Stomach (tissue), 9 donors: ENCODE data around the gene SETD6. TPM values are rescaled to one million over a fixed set of nuclear protein-coding genes. Genes with fewer than 3 reads are reported as not detected.

Experiments
- DNase-seq, 2 donors: peaks; one replicate each; pipeline versions ENCODE4 v3.0.0 to v3.0.0-alpha.2; 2013 to 2019
- H3K27ac ChIP-seq, 5 donors: fragments of 200-600 bp in 4 of 5; sonication (generic) in 4 of 5; one replicate each; pipeline ENCODE4 v1.5.1; 2013 to 2019; ENCODE audit warnings: mild to moderate bottlenecking in 1 of 5, moderate library complexity in 1 of 5
- H3K27me3 ChIP-seq, 3 donors: fragments of 200-600 bp; sonication (generic); one replicate each; pipeline ENCODE4 v1.5.1; 2017 to 2019; ENCODE audit warnings: mixed run types in 1 of 3
- H3K36me3 ChIP-seq, 4 donors: fragments of 200-600 bp; sonication (generic); 1 replicate in 3 of 4; 2 replicates in 1 of 4; pipeline ENCODE4 v1.5.1; 2016 to 2019
- H3K4me1 ChIP-seq, 4 donors: fragments of 200-600 bp; sonication (generic); one replicate each; pipeline ENCODE4 v1.5.1; 2016 to 2019
- H3K4me3 ChIP-seq, 4 donors: fragments of 200-600 bp; sonication (generic) in 3 of 4; one replicate each; pipeline ENCODE4 v1.5.1; 2016 to 2019; ENCODE audit warnings: mild to moderate bottlenecking in 1 of 4
- H3K9me3 ChIP-seq, 4 donors: fragments of 200-600 bp; sonication (generic); one replicate each; pipeline ENCODE4 v1.5.1; 2016 to 2019
- EP300 ChIP-seq: sonication (generic); formaldehyde crosslinking; IDR thresholded peaks from one replicate; pipeline ENCODE4 v1.6.1; 2017; ENCODE audit warnings: antibody characterized with exemption
- POLR2A ChIP-seq, 4 donors: fragments of 450-650 bp; IDR thresholded peaks; one replicate each; pipeline ENCODE4 v1.6.1; 2016; ENCODE audit warnings: antibody characterized with exemption in 4 of 4, control low read depth in 2 of 4, mild to moderate bottlenecking in 1 of 4, moderate library complexity in 1 of 4
- POLR2AphosphoS5 ChIP-seq, 3 donors: sonication (generic); formaldehyde crosslinking; IDR thresholded peaks; one replicate each; pipeline ENCODE4 v1.6.1; 2016; ENCODE audit warnings: antibody characterized with exemption in 3 of 3
- WGBS, 5 donors: extraction: QIAGEN DNeasy Blood & Tissue Kit in 3 of 5; methylation state at CpG; one replicate each; pipeline versions ENCODE4 v1.1.5 to v1.1.7; 2013 to 2018; 5-methylcytosine and 5-hydroxymethylcytosine counted together
- intact Hi-C: fragments of 100-400 bp; cut with DNase I; formaldehyde crosslinking; loops from one replicate; pipeline ENCODE4 v1.15.1; 2023; ENCODE audit warnings: low total_unique reads
- polyA plus RNA-seq, 3 donors: library from polyadenylated mRNA; stranded (reverse); fragments of 200-250 nt; gene quantifications; one replicate each; pipeline ENCODE4 v1.2.3, GENCODE V29; 2013
- total RNA-seq, 5 donors: library from RNA; depleted of rRNA; stranded (reverse); fragments of >200 nt; gene quantifications; one replicate each; pipeline versions ENCODE4 v1.1.0 to v1.2.3, GENCODE V29; 2014 to 2016
- TF ChIP-seq, protein P1 (sequence below), 7 experiments: fragments of 450-650 bp in 4 of 7; fragments of 200-600 bp in 3 of 7; sonication (generic) in 3 of 7; IDR thresholded peaks; one replicate each; pipeline ENCODE4 v1.5.1; 2016 to 2019; ENCODE audit warnings: antibody characterized with exemption in 7 of 7, control low read depth in 2 of 7, mild to moderate bottlenecking in 1 of 7
- donor health status: healthy with polysubstance abuse.
- donor health status: Bipolar disorder and iron deficiency.
- donor health status: healthy.

The SETD6 gene
- total and polyA plus RNA-seq, 8 donors, result 7.7 to 209 (median 25.4) TPM

DNA sequence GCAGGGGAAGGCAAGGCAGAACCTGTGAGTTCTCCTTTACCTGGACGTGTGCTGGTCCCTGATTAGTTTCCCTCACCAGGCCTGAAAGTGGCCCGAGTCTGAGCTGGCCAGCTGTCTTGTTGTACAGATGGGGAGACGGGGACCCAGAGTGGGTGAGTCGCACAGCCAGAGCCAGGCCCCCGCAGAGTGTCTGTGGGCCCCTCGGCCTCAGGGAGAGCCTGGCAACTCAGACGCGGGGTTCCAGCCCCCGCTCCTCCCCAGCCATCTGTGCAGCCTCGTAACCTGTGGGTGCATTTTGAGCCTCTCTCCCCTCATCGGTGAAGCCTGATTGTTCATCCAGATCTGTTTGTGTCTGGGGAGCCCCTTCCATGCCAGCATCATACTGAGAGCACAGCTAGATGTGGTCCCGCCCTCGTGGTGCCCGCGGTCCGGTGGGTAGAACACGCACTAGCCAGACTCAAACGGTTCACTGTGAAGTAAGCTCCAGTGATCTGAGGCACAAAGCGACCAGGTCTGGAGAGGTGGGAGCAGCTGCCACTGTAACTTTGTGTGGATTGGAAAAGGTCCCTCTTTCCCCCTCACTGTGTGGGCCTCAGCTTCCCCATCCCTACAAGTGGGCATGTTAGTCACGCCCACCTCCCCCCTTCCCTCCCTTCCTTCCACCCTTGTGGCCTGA is 21.4 kb upstream of the SETD6 start:
- Histone ChIP-seq H3K36me3 (no peaks in the 10 kb centered on the region), H3K9me3 (no peaks in the 10 kb centered on the region), H3K27me3 (peaks cover 0 to 21% (median 0%) of the 10 kb centered on the region in 3 donors), H3K4me3 (no peak overlapping the region), H3K4me1 (peaks cover 0 to 7% (median 2%) of the 10 kb centered on the region in 4 donors), H3K27ac (no peak overlapping the region)
- no peak for TF ChIP-seq POLR2AphosphoS5 (IDR thresholded peaks at IDR 0.05)
- TF ChIP-seq, protein P1, sequence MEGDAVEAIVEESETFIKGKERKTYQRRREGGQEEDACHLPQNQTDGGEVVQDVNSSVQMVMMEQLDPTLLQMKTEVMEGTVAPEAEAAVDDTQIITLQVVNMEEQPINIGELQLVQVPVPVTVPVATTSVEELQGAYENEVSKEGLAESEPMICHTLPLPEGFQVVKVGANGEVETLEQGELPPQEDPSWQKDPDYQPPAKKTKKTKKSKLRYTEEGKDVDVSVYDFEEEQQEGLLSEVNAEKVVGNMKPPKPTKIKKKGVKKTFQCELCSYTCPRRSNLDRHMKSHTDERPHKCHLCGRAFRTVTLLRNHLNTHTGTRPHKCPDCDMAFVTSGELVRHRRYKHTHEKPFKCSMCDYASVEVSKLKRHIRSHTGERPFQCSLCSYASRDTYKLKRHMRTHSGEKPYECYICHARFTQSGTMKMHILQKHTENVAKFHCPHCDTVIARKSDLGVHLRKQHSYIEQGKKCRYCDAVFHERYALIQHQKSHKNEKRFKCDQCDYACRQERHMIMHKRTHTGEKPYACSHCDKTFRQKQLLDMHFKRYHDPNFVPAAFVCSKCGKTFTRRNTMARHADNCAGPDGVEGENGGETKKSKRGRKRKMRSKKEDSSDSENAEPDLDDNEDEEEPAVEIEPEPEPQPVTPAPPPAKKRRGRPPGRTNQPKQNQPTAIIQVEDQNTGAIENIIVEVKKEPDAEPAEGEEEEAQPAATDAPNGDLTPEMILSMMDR (IDR thresholded peaks at IDR 0.05), result no peak
- no peak for TF ChIP-seq EP300
- TF ChIP-seq POLR2A (IDR thresholded peaks at IDR 0.05), result no peak
- no peak for DNase-seq
- 72 to 83% (median 77%) methylated on average over 15 to 20 of the region's 20 CpGs for WGBS, 5 donors
- intact Hi-C loops, result no loop called here

DNA sequence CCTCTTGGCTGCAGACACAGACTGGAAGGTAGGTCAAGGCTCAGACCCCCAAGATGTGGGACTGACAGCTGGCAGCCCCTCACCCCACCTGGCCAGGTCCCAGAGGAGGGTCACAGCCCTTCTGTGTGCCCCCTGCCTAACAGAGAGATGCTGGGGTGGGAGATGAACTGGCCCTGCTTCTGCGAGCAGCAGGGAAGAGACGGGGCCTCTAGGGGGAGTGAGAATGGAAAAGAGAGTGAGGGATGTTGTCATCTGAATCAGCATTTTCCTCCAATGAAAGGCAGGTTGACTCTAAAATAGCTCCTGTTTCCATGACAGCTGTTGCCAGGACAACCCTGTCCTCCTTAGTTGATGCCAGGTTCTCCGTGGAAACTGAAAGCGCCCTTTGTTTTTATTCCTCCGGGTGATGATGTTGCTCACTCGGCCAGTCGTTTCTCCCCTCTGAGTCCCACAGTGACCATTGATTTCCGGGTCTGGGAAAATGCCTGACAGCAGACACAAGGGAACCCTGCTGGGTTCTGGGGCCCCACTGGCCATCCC is 20.3 kb upstream of the SETD6 start:
- H3K27ac ChIP-seq, result peak overlapping the region in 4 of 5 donors; percentile 38 to 64 (median 54)
- no peaks in the 10 kb centered on the region for H3K36me3 ChIP-seq
- H3K4me3 ChIP-seq, result no peak overlapping the region
- peaks cover 0 to 31% (median 5%) of the 10 kb centered on the region in 3 donors for H3K27me3 ChIP-seq
- intact Hi-C loops, result no loop called here
- DNase-seq, result peak; percentile 57 to 96
- TF ChIP-seq, protein P1 (IDR thresholded peaks at IDR 0.05), result peak in 3 of 7 experiments; percentile 11 to 22 (median 20)
- no peak for TF ChIP-seq POLR2A (IDR thresholded peaks at IDR 0.05)
- H3K4me1 ChIP-seq, result peaks cover 2 to 13% (median 6%) of the 10 kb centered on the region in 4 donors
- WGBS, 5 donors, result 1 to 7% (median 3%) methylated on average over 8 of the region's 8 CpGs
- H3K9me3 ChIP-seq, result no peaks in the 10 kb centered on the region

DNA sequence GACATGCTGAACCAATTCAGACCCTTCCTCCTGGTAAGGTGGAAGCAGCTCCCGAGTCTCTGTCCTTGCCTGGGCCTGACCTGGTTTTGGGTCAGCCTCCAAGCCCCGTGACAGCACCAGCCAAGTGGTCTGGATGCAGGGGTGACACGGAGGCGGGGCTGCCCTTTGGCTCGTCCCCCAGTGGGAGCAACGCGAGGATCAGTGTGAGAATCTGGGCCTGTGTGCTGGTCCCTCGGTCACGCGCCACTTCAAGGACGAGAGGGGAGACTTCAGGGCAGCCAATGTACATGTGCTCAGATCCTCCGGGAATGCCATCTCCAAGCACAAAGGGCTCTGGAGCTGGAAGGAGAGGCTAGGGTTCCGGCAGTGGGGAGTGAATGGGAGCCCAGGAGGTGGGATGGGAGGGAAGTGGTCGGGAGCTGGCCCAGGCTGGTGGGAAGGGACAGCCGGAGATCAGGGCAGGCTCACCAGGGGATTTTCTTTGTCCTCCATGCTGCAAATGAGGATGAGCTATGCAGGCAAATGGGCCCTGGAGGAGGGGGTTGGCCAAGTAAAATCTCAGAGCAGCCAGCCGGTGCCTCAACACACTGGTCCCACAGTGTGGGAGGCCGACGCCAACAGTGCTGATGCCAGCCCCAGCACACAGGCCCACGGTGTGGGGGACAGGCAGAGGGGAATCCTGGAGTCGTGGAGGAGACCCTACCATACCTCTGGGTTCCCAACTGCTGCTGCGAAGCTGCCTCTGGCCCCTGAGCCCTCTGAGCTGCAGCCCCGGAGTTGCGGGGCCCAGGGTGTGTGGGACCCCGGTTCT is 19.6 kb upstream of the SETD6 start:
- Histone ChIP-seq H3K36me3 (no peaks in the 10 kb centered on the region), H3K9me3 (no peaks in the 10 kb centered on the region), H3K27me3 (peaks cover 0 to 38% (median 11%) of the 10 kb centered on the region in 3 donors), H3K4me3 (no peak overlapping the region), H3K4me1 (peaks cover 8 to 19% (median 12%) of the 10 kb centered on the region in 4 donors), H3K27ac (peak overlapping the region in 4 of 5 donors; percentile 38 to 64 (median 54))
- TF ChIP-seq POLR2AphosphoS5 (IDR thresholded peaks at IDR 0.05), result no peak
- TF ChIP-seq, protein P1 (IDR thresholded peaks at IDR 0.05), result no peak
- no peak for TF ChIP-seq POLR2A (IDR thresholded peaks at IDR 0.05)
- TF ChIP-seq EP300, result no peak
- intact Hi-C loops, result no loop called here
- WGBS, 5 donors, result 57 to 72% (median 64%) methylated on average over 18 to 24 of the region's 24 CpGs
- peak in 1 of 2 donors; percentile 53 for DNase-seq

DNA sequence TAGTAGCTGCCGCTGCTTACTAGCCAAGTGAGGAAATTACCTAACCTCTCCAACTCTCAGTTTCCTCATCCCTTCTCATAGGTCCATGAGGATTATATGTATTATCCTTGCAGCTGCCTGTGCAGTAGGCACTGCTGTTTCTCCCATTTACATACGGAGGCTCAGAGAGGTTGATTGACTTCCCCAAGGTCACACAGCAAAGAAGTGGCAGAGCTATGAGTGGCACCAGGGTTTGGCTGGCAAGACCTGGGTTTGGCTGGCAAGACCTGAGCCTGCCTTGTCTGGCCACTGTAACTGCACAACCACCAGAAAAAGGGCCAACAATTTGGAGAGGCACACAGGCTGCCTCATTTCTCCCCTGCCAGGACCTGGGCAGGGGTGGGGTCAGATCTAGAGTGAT is 17.8 kb upstream of the SETD6 start:
- H3K4me1 ChIP-seq, result peaks cover 19 to 29% (median 24%) of the 10 kb centered on the region in 4 donors
- no peak for TF ChIP-seq EP300
- no peak for TF ChIP-seq POLR2A (IDR thresholded peaks at IDR 0.05)
- TF ChIP-seq, protein P1 (IDR thresholded peaks at IDR 0.05), result no peak
- no peak for TF ChIP-seq POLR2AphosphoS5 (IDR thresholded peaks at IDR 0.05)
- H3K27me3 ChIP-seq, result peaks cover 0 to 56% (median 28%) of the 10 kb centered on the region in 3 donors
- DNase-seq, result no peak
- no peak overlapping the region for H3K4me3 ChIP-seq
- H3K27ac ChIP-seq, result no peak overlapping the region
- H3K36me3 ChIP-seq, result no peaks in the 10 kb centered on the region
- 78 to 86% (median 79%) methylated on average over 2 of the region's 2 CpGs for WGBS, 5 donors
- intact Hi-C loops, result no loop called here
- no peaks in the 10 kb centered on the region for H3K9me3 ChIP-seq
